ENCODE results near the gene SIGLEC1. TPM values are rescaled to one million over a fixed set of nuclear protein-coding genes. Genes with fewer than 3 reads are reported as not detected.
A peak's percentile ranks its signal among the peaks of the same experiment; 100 is the strongest.

SIGLEC1 gene
- total and polyA plus RNA-seq, 12 donors = 1.3 to 22.4 (median 2.8) TPM

DNA sequence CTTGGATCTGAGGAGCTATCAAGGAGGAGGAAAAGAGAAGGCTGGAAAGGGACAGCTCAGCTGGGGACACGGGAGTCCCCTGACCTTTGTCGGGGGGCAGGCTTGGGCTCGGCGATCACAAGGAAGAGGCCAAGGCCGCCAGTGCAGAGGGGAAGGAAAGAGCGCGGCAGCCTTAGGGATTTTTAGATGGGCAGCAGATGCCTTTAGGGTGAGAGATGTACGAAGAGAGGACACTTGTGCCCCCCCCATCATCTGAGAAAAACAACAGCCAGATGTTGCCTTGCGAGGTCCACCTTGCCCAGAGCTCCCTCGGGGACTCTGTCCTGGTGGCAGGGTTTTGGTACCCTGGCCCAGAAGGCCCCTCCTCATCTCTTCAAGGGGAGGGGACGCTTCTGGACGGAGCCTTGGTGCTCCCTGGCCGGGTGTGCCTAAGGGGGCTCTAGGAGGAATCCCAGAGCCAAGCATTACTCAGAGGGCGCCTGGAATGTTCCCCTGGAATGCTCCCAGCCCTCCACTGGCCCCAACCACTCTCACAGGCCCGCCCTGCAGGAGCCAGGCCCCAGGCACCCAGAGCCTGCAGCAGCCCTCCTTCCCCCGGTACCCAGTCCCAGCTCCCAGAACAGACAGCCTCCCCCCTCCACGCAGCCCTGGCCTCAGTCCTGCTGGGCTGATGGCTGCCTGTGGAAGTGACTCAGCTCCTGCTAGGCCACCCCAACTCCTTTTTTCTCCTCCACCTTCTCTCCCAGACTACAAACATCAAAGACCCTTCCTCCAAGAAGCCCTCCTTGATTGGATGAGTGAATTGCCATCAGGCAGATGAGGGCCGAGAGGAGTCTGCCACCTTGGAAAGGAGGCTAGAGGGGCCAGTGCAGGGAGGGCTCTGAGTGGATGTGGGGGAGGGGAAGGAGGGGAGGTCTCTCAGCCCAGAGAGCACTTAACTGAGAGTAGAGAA lies 32.4 kb downstream of the SIGLEC1 start:
- 67% methylated on average over 18 of the region's 18 CpGs for WGBS, 2 donors
- intact Hi-C loops (cut with DNase I) = loop anchor here in 9 of 10 donors (5.0 to 10.0 kb wide), 6 partner anchors 32 to 405 kb away; partner anchors contain the start of genes ADISSP (in 4 of the 9) and SIGLEC1 (in 2 of the 9)
- Histone ChIP-seq H3K36me3 (peaks cover 0 to under 1% (median 0%) of the 10 kb centered on the region in 9 donors), H3K9me3 (no peaks in the 10 kb centered on the region), H3K27me3 (peaks cover 0 to 61% (median 34%) of the 10 kb centered on the region in 7 donors), H3K27ac (peak overlapping the region in 9 of 10 donors; percentile 40 to 76 (median 60)), H3K4me1 (peaks cover 9 to 54% (median 29%) of the 10 kb centered on the region in 9 donors), H3K4me3 (peak overlapping the region in 8 of 10 donors; percentile 46 to 63 (median 54))
- ATAC-seq = peak in 7 of 8 donors; percentile 23 to 66 (median 30)
- TF ChIP-seq, protein P1, sequence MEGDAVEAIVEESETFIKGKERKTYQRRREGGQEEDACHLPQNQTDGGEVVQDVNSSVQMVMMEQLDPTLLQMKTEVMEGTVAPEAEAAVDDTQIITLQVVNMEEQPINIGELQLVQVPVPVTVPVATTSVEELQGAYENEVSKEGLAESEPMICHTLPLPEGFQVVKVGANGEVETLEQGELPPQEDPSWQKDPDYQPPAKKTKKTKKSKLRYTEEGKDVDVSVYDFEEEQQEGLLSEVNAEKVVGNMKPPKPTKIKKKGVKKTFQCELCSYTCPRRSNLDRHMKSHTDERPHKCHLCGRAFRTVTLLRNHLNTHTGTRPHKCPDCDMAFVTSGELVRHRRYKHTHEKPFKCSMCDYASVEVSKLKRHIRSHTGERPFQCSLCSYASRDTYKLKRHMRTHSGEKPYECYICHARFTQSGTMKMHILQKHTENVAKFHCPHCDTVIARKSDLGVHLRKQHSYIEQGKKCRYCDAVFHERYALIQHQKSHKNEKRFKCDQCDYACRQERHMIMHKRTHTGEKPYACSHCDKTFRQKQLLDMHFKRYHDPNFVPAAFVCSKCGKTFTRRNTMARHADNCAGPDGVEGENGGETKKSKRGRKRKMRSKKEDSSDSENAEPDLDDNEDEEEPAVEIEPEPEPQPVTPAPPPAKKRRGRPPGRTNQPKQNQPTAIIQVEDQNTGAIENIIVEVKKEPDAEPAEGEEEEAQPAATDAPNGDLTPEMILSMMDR (IDR thresholded peaks at IDR 0.05) = no peak
- peak in 1 of 2 donors; percentile 58 for DNase-seq

DNA sequence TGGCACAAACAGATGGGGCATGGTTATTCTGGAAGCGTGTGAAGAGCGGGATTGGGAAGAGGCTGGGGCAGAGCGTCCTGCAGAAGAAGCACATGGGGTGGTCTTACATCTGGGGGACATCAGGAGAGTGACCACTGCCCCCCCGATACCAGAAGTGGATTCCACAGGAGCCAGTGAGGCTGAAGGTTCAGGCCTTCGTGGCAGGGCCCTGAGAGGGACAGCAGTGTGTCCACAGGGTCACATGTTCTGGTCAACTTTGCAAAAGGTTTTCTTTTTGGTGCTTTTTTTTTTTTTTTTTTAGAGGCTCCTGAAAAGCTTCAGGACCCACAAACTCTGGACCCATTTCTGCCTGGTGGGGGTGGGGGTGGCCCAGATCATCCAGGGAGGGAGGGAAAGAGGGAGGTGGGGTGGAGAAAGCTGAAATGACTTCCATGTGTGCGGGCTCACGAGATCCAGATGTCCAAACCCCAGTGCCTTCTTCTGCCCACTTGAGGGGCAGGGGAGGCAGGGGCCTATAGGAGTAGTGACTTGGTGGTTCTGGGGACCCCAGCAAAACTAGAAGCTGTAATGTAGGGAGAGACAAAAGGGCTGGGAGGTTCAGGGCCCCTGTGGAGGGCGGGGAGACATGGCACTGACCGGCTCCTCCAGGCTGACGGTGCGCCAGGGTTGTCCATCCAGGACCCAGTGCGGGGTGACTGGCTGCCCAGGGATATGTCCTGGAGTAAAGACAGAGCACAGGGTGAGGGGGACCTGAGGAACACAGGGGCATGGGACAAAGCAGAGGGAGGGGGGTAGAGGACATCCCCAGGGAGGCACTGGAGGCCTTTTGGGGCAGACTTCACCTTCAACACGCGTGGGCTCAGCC lies 33.3 kb downstream of the SIGLEC1 start:
- peak overlapping the region in 9 of 10 donors; percentile 37 to 76 (median 56) for H3K27ac ChIP-seq
- intact Hi-C loops (cut with DNase I) = loop anchor here in 9 of 10 donors (1.0 to 10.0 kb wide), 7 partner anchors 31 to 406 kb away; partner anchors contain the start of genes ADISSP (in 4 of the 9) and SIGLEC1 (in 2 of the 9)
- peaks cover 9 to 54% (median 29%) of the 10 kb centered on the region in 9 donors for H3K4me1 ChIP-seq
- no peak overlapping the region for H3K4me3 ChIP-seq
- H3K36me3 ChIP-seq = peaks cover 0 to 8% (median 0%) of the 10 kb centered on the region in 9 donors
- ATAC-seq = no peak
- TF ChIP-seq, protein P1 (IDR thresholded peaks at IDR 0.05) = no peak
- 79 to 82% methylated on average over 14 of the region's 14 CpGs for WGBS, 2 donors
- peaks cover 0 to 70% (median 43%) of the 10 kb centered on the region in 7 donors for H3K27me3 ChIP-seq
- H3K9me3 ChIP-seq = no peaks in the 10 kb centered on the region
- DNase-seq = no peak

- DNase-seq = no peak
- Histone ChIP-seq H3K36me3 (peaks cover 0 to 8% (median 0%) of the 10 kb centered on the region in 9 donors), H3K9me3 (no peaks in the 10 kb centered on the region), H3K4me1 (peaks cover 9 to 54% (median 29%) of the 10 kb centered on the region in 9 donors), H3K4me3 (no peak overlapping the region), H3K27me3 (peaks cover 7 to 70% (median 52%) of the 10 kb centered on the region in 7 donors), H3K27ac (peak overlapping the region in 7 of 10 donors; percentile 6 to 68 (median 25))
- WGBS, 2 donors = 63 to 66% methylated on average over 2 of the region's 2 CpGs
- TF ChIP-seq, protein P1 (IDR thresholded peaks at IDR 0.05) = no peak
- intact Hi-C loops (cut with DNase I) = loop anchor here in 9 of 10 donors (1.0 to 10.0 kb wide), 7 partner anchors 32 to 407 kb away; partner anchors contain the start of genes ADISSP (in 4 of the 9) and SIGLEC1 (in 2 of the 9)
- no peak for ATAC-seq
Measured at GRCh38 chr20:3678198-3678597, 34.2 kb downstream of the SIGLEC1 start.
